NCI-H460 (cell line): ENCODE data around the gene ST3GAL4. TPM values are rescaled to one million over a fixed set of nuclear protein-coding genes. Genes with fewer than 3 reads are reported as not detected.
"Not testable (repeated sequence)": the region's sequence is repeated elsewhere in the genome, so short reads cannot be mapped to it uniquely, and the experiment has no call there.

Source experiments
- DNase-seq: peaks from one replicate; pipeline ENCODE4 v3.0.0-alpha.2; 2016; ENCODE audit warnings: low read depth; ENCODE audit errors: extremely low read depth
- total RNA-seq: library from RNA; depleted of rRNA; stranded (reverse); fragments of >200 nt; shearing (Covaris generic); gene quantifications from 2 replicates; pipeline ENCODE4 v1.2.3, GENCODE V29; 2014

The ST3GAL4 gene
- total RNA-seq, 1 experiment from 2014 or later, result 31.3 TPM

- DNase-seq, result no peak
Observed at GRCh38 chr11:126362879-126363655, 7.6 kb downstream of the ST3GAL4 start.

- no peak for DNase-seq
Observed at GRCh38 chr11:126363706-126364248, 8.3 kb downstream of the ST3GAL4 start.

- DNase-seq, result not testable (repeated sequence)
Observed at GRCh38 chr11:126364735-126365134, 9.2 kb downstream of the ST3GAL4 start.

- not testable (repeated sequence) for DNase-seq
Observed at GRCh38 chr11:126365508-126365907, 10.0 kb downstream of the ST3GAL4 start.

- no peak for DNase-seq
Observed at GRCh38 chr11:126366064-126366822, 10.8 kb downstream of the ST3GAL4 start.

- not testable (repeated sequence) for DNase-seq
Observed at GRCh38 chr11:126366823-126367654, 11.6 kb downstream of the ST3GAL4 start.

GRCh38 chr11:126367806-126368205, 12.3 kb downstream of the ST3GAL4 start:
- DNase-seq, result not testable (repeated sequence)

GRCh38 chr11:126368336-126369119, 13.0 kb downstream of the ST3GAL4 start:
- DNase-seq, result not testable (repeated sequence)

GRCh38 chr11:126370016-126370415, 14.5 kb downstream of the ST3GAL4 start:
- DNase-seq, result no peak

- no peak for DNase-seq
Observed at GRCh38 chr11:126371595-126371994, 16.1 kb downstream of the ST3GAL4 start.

GRCh38 chr11:126373389-126374066, 18.0 kb downstream of the ST3GAL4 start:
- not testable (repeated sequence) for DNase-seq

GRCh38 chr11:126374562-126375300, 19.2 kb downstream of the ST3GAL4 start:
- DNase-seq, result not testable (repeated sequence)

- DNase-seq, result no peak
Observed at GRCh38 chr11:126375726-126376125, 20.2 kb downstream of the ST3GAL4 start.

GRCh38 chr11:126378763-126379162, 23.3 kb downstream of the ST3GAL4 start:
- DNase-seq, result no peak

- DNase-seq, result no peak
Observed at GRCh38 chr11:126380909-126381308, 25.4 kb downstream of the ST3GAL4 start.

- not testable (repeated sequence) for DNase-seq
Observed at GRCh38 chr11:126381960-126382359, 26.5 kb downstream of the ST3GAL4 start.

- DNase-seq, result not testable (repeated sequence)
Observed at GRCh38 chr11:126382641-126383040, 27.2 kb downstream of the ST3GAL4 start.
